HG02973 (cell line): Measurements from ENCODE around the gene SAA2.
A peak's percentile ranks its signal among the peaks of the same experiment; 100 is the strongest.

Experiments
- ATAC-seq: cut with Tn5 transposase; IDR thresholded peaks from one replicate; pipeline ENCODE4 v1.9.1; 2021; ENCODE audit warnings: moderate library complexity; ENCODE audit not compliant: unreplicated experiment

The SAA2 gene

GRCh38 chr11:18253778-18254338, 5.4 kb upstream of the SAA2 start:
- no peak for ATAC-seq

- no peak for ATAC-seq
These were observed 4.8 kb upstream of the SAA2 start for GRCh38 chr11:18253233-18253632.

GRCh38 chr11:18247191-18247581, 1.3 kb downstream of the SAA2 start:
- peak; percentile 19 for ATAC-seq

GRCh38 chr11:18246379-18247190, 1.9 kb downstream of the SAA2 start:
- ATAC-seq, result peak; percentile 85

GRCh38 chr11:18245396-18245795, 3.1 kb downstream of the SAA2 start:
- ATAC-seq, result no peak

GRCh38 chr11:18243783-18244362, 4.6 kb downstream of the SAA2 start:
- ATAC-seq, result no peak

GRCh38 chr11:18239655-18240054, 8.8 kb downstream of the SAA2 start:
- no peak for ATAC-seq

- ATAC-seq, result no peak
These were observed 11.7 kb downstream of the SAA2 start, which contains the start of gene SAA4 for GRCh38 chr11:18236664-18237356. TSS of gene SAA4 (minus strand) at chr11:18236802. CDS start at chr11:18235926, 876 bp downstream.

- no peak for ATAC-seq
These were observed 12.8 kb downstream of the SAA2 start for GRCh38 chr11:18235394-18236334.

- ATAC-seq, result no peak
These were observed 14.6 kb downstream of the SAA2 start for GRCh38 chr11:18233912-18234311.

GRCh38 chr11:18230859-18231258, 17.6 kb downstream of the SAA2 start:
- no peak for ATAC-seq

- ATAC-seq, result peak; percentile 94
These were observed 19.0 kb downstream of the SAA2 start for GRCh38 chr11:18229501-18229900.

- ATAC-seq, result no peak
These were observed 22.6 kb downstream of the SAA2 start for GRCh38 chr11:18225913-18226312.

- ATAC-seq, result no peak
These were observed 24.7 kb downstream of the SAA2 start for GRCh38 chr11:18223591-18224387.

- ATAC-seq, result no peak
These were observed 25.6 kb downstream of the SAA2 start for GRCh38 chr11:18222814-18223421.

GRCh38 chr11:18221274-18221876, 27.1 kb downstream of the SAA2 start:
- ATAC-seq, result no peak

- ATAC-seq, result no peak
These were observed 39.4 kb downstream of the SAA2 start for GRCh38 chr11:18209058-18209457.

GRCh38 chr11:18204771-18205170, 43.7 kb downstream of the SAA2 start:
- ATAC-seq, result no peak

- no peak for ATAC-seq
These were observed 44.2 kb downstream of the SAA2 start for GRCh38 chr11:18204220-18204619.
